Parathyroid adenoma (tissue), 2 donors: ENCODE results near the gene HELZ2.
A peak's percentile ranks its signal among the peaks of the same experiment; 100 is the strongest.

Experiments
- H2AFZ ChIP-seq: fragments of 300-600 bp; sonication (generic); one replicate; pipeline ENCODE4 v1.7.0; 2017; ENCODE audit warnings: antibody characterized with exemption, mild to moderate bottlenecking
- H3K27ac ChIP-seq: fragments of 300-600 bp; sonication (generic); one replicate; pipeline ENCODE4 v1.7.0; 2017
- H3K27me3 ChIP-seq: fragments of 300-600 bp; sonication (generic); one replicate; pipeline ENCODE4 v1.7.0; 2017; ENCODE audit warnings: low read length; ENCODE audit not compliant: control insufficient read depth, insufficient read depth
- H3K36me3 ChIP-seq: fragments of 300-600 bp; sonication (generic); one replicate; pipeline ENCODE4 v1.7.0; 2017; ENCODE audit warnings: low read length; ENCODE audit not compliant: control insufficient read depth, insufficient read depth
- H3K4me1 ChIP-seq: fragments of 300-600 bp; sonication (generic); one replicate; pipeline ENCODE4 v1.7.0; 2017; ENCODE audit warnings: control low read depth
- H3K4me2 ChIP-seq: fragments of 300-600 bp; sonication (generic); one replicate; pipeline ENCODE4 v1.7.0; 2017; ENCODE audit warnings: low read length
- H3K4me3 ChIP-seq: fragments of 300-600 bp; sonication (generic); one replicate; pipeline ENCODE4 v1.7.0; 2017; ENCODE audit warnings: low read depth, low read length
- H3K79me2 ChIP-seq: fragments of 300-600 bp; sonication (generic); one replicate; pipeline ENCODE4 v1.7.0; 2017; ENCODE audit warnings: control low read depth
- H3K9ac ChIP-seq: fragments of 300-600 bp; sonication (generic); one replicate; pipeline ENCODE4 v1.7.0; 2017; ENCODE audit warnings: mild to moderate bottlenecking
- H3K9me3 ChIP-seq: fragments of 300-600 bp; sonication (generic); one replicate; pipeline ENCODE4 v1.7.0; 2017; ENCODE audit warnings: low read length; ENCODE audit not compliant: control insufficient read depth
- TF ChIP-seq, protein P1 (sequence below): fragments of 300-600 bp; sonication (generic); IDR thresholded peaks from one replicate; pipeline ENCODE4 v1.7.0; 2017; ENCODE audit warnings: antibody characterized with exemption, mild to moderate bottlenecking
- donor health status: primary hyperparathyroidism.

Gene HELZ2

DNA sequence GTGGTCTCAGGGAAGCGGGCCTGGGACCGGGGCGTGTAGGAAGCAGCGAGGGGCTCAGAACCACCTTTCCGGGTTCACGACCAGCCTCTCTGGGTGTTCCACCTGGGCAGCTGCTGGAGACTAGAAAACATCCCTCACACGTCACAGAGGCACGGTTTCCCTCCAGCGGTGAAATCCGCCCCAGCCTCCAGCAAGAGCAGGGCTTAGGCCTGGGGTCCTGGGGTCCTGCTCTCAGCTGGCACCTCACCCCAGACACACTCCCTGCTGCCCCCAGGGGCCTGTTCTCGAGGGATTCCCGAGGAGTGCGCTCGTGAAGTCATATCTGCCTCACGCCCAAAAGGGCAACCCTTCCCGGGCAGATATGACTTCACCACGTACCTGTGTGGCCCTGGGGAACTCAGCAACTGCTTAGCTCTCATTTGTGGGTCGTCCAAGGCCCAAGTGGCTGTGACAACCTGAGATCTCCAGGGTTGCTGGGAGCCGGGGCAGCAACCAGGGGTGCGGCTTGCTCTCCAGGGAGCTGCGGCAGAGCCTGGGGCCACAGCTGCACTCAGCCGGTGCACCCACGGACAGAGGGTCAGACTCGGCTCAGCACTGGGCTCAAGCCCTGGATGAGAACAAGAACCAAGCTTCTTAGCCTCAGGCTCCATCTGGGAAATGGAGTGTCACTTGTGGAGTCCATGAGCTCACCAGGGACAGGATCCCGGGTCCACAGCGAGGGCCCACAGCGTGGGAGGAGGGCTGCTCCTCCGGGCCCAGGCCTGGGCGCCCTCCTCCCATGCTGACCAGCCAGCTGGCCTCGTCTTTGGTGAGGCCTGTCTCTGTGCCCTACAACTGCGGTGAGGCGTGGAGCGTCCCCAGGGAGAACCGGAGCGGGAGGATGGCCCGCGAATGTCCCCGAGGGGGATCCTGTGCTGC is 19.4 kb downstream of the HELZ2 start:
- Histone ChIP-seq H3K4me1 (peaks cover 4% of the 10 kb centered on the region), H3K36me3 (no peaks in the 10 kb centered on the region), H3K4me2 (no peak overlapping the region), H3K79me2 (no peaks in the 10 kb centered on the region), H3K27ac (no peak overlapping the region), H3K4me3 (no peak overlapping the region), H3K27me3 (no peaks in the 10 kb centered on the region), H2AFZ (no peak overlapping the region), H3K9ac (no peak overlapping the region), H3K9me3 (no peaks in the 10 kb centered on the region)
- TF ChIP-seq, protein P1, sequence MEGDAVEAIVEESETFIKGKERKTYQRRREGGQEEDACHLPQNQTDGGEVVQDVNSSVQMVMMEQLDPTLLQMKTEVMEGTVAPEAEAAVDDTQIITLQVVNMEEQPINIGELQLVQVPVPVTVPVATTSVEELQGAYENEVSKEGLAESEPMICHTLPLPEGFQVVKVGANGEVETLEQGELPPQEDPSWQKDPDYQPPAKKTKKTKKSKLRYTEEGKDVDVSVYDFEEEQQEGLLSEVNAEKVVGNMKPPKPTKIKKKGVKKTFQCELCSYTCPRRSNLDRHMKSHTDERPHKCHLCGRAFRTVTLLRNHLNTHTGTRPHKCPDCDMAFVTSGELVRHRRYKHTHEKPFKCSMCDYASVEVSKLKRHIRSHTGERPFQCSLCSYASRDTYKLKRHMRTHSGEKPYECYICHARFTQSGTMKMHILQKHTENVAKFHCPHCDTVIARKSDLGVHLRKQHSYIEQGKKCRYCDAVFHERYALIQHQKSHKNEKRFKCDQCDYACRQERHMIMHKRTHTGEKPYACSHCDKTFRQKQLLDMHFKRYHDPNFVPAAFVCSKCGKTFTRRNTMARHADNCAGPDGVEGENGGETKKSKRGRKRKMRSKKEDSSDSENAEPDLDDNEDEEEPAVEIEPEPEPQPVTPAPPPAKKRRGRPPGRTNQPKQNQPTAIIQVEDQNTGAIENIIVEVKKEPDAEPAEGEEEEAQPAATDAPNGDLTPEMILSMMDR = no peak

- no peaks in the 10 kb centered on the region for H3K27me3 ChIP-seq
- peak within 1 kb of the TSS; percentile 18 for H3K4me3 ChIP-seq
- H3K9me3 ChIP-seq = no peaks in the 10 kb centered on the region
- no peak within 1 kb of the TSS for H3K9ac ChIP-seq
- H2AFZ ChIP-seq = peak within 1 kb of the TSS; percentile 55
- H3K4me2 ChIP-seq = peak within 1 kb of the TSS; percentile 70
- no peaks in the 10 kb centered on the region for H3K36me3 ChIP-seq
- H3K4me1 ChIP-seq = peaks cover 4% of the 10 kb centered on the region
- TF ChIP-seq, protein P1 = no peak
- H3K79me2 ChIP-seq = no peaks in the 10 kb centered on the region
- no peak within 1 kb of the TSS for H3K27ac ChIP-seq
These were observed 20.1 kb downstream of the HELZ2 start, which contains the start of gene FNDC11 for GRCh38 chr20:63553933-63554290. Gene FNDC11 (plus strand): TSS chr20:63554159. CDS start chr20:63555664, 1,505 bp downstream.

GRCh38 chr20:63553251-63553932 is 20.6 kb downstream of the HELZ2 start:
- Histone ChIP-seq H3K79me2 (no peaks in the 10 kb centered on the region), H3K27ac (no peak overlapping the region), H3K4me2 (peak overlapping the region; percentile 70), H3K27me3 (no peaks in the 10 kb centered on the region), H3K4me1 (peaks cover 4% of the 10 kb centered on the region), H3K9me3 (no peaks in the 10 kb centered on the region), H3K36me3 (no peaks in the 10 kb centered on the region), H3K4me3 (peak overlapping the region; percentile 18), H3K9ac (no peak overlapping the region), H2AFZ (peak overlapping the region; percentile 55)
- TF ChIP-seq, protein P1 = no peak

DNA sequence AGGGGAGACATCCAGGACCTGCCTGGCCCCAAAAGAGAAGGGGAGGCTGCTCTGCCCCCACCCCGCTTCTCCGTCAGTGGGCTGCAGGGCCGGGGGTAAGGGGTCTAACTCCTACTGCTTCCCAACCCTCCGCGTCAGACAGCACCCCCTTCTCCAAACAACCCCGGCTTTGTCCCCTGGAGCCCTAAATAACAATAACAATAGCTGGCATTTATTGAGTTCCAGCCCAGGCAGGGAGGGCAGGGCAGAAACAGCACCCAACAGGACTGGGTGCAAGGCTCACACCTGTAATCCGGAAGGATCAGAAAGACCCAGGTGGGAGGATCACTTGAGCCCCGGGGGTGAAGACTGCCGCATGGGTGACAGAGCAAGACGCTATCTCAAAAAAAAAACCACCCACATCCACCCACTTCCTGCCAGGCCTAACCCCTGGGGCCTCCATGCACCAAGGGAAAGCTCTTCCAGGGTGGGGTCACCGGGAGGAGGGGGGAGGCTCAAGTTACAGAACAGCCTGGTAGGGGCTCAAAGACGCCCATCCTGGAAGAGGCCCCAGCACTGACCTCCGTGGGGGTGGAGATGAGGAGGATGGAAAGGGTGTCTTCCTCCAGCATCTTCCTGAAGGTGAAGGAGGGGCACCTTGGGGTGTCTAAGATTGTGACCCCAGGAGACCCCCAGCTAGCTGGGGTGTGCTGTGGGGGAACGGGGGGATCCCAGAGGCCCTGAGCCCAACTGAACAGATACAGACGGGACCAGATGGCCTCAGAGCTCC is 21.4 kb downstream of the HELZ2 start:
- H3K9me3 ChIP-seq = no peaks in the 10 kb centered on the region

More for the DNA sequence above, 21.4 kb downstream of the HELZ2 start:
- Histone ChIP-seq H3K79me2 (no peaks in the 10 kb centered on the region), H3K4me3 (no peak overlapping the region), H3K27ac (no peak overlapping the region), H3K27me3 (no peaks in the 10 kb centered on the region), H3K4me2 (no peak overlapping the region), H3K36me3 (no peaks in the 10 kb centered on the region), H2AFZ (peak overlapping the region; percentile 22), H3K4me1 (peaks cover 4% of the 10 kb centered on the region), H3K9ac (no peak overlapping the region)
- TF ChIP-seq, protein P1 = no peak
